GM10847 (cell line): ENCODE data around the gene SPEM3.

ENCODE experiments used
- POLR2A ChIP-seq: IDR thresholded peaks from 2 replicates; pipeline ENCODE4 v1.6.1; 2011; ENCODE audit not compliant: insufficient read length; ENCODE audit errors: extremely low read depth

SPEM3 gene

DNA sequence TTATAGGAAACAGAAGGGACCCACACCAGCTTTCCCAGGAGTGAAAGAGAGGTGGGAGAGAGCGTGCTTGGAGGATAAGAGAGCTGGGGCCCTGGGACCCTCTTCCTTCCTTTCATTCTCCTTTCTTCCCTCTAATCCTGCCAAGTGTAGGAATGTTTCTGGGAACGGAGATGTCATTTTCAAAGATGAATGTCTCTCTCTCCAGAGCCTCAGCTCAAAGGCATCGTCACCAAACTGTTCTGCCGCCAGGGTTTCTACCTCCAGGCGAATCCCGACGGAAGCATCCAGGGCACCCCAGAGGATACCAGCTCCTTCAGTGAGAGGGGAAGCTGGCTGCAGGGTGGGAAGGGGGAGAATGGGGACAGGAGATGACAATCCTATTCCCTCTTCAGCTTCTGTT is 12.6 kb downstream of the SPEM3 start:
- no peak for TF ChIP-seq POLR2A

DNA sequence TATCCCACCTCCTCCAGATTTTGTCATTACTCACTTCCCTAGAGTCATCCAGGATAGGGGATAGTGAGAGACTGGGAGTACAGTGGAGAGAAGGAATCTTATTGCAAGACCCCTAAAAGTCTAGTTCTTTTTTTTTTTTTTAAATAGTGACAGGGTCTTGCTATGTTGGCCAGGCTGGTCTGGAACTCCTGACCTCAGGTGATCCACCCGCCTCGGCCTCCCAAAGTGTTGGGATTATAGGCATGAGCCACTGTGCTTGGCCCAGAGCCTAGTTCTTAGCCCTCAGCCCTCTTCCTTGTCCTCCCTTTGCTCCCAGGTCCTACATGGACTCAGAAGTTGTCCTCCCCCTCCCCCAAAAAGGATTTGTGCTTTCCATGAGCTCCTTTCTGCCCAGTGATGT is 13.5 kb downstream of the SPEM3 start:
- no peak for TF ChIP-seq POLR2A

DNA sequence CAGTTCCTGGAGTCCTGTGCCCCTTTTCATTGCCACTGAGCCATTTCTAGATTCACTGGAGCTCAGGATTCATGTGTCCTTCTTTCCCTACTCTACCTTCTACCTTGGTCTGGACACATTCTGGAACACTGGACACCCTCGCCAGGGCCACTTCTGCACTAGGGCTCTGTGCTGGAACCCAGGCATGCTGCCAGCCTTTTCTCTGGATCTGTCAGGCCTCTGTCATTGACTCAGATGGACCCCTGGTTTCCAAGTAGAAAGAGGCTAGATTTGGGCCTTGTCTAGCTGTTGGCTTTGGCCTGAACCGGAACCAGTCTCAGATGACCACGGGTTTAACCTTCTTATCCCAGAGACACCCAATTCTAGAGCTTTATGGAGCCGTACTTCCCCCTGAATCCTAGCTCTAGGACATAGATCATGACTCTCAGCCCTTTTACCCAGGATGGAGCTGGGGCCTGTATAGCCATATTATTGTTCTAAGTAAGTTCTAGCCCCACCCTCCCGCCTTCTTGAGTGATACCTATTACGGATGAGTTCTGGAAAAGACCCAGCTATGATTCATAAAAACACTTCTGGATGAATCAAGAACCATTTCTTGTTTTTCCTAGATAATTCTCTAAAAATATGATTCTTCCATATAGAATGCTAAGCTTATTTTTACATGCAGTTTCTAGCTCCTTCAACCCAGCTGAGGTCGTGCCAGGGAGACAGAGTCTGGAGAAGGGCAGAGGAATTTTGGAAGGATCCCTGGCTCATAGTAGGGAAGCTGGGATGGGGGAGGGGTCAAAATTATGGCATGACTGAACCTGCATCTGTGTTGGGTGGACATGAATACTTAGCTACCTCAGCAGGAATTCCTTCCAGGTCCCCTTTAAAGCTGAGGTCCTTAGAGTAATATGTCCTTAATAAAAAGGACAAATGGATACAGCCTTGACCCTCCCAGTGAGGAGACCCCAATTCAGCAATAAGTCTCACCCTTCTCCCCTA is 15.1 kb downstream of the SPEM3 start:
- TF ChIP-seq POLR2A = no peak

DNA sequence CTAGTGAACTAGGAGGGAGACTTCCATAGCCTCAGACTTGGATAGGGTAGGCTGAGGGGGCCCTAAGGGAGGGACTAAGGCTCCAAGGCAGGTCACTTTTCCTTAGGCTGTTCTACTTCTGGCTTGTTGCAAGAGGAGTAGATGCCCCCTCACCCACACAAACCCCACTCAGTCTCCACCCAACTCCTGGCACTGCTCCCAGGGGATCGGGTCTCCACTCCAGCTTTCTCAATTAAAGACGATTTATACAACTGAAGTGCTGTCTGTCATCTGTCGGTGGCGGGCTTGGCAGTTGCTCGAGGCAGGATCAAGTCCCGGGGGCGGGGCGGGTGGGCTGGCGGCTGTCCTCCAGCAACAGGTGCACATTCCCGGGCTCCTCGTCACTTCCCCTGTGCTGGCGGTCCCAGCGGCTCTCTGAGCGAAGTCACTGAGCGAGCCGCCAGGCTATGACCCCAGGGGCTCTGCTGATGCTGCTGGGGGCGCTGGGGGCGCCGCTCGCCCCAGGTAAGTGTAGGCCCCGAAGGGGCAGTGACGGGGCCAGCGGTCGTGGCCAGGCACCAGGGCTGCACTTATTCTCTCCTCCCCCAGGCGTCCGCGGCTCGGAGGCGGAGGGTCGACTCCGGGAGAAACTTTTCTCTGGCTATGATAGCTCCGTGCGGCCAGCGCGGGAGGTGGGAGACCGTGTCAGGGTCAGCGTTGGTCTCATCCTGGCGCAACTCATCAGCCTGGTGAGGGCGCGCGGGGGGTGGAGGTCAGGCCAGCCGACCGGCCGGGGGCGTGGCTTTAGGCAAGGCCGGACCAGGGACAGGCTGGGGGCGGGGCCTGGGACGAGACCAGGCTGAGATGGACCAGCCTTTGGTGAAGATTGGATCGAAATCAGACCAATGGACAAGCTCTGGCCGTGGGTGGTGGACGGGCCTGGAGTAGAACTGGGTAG is 16.3 kb downstream of the SPEM3 start, which contains the start of gene CHRNB1:
Gene CHRNB1 (plus strand): TSS at position 380 of the 937 bp plus-strand sequence. CDS start 67 bp downstream, at position 447.
- no peak for TF ChIP-seq POLR2A

DNA sequence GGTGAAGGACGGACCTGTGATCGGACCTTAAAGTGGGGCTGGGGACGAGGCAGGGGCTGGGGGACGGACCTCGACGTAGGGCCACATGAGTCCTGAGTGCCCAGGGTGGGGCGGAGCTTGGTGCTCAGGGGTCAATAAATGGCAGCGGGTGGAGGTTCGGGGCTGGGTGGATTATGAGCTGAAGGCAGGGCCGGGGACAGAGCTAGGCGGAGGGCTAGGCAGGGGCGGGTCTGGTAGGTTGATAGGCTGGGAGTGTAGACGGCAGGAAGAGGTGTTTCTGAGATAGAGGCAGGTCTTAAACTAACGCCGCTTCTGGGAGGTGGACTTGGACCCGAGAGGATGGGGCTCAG is 16.9 kb downstream of the SPEM3 start:
- no peak for TF ChIP-seq POLR2A

DNA sequence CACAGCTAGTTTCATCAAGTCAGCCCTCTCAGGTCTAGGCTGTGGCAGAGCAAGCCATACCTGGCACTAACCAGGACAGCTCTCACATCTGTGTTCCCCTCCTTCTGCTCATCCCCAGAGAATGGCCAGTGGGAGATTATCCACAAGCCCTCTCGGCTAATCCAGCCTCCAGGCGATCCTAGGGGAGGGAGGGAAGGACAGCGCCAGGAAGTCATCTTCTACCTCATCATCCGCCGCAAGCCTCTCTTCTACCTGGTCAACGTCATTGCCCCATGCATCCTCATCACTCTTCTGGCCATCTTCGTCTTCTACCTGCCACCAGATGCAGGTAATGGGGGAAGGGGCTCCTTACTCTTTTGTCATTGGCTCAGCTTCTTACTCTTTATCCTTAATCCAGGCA is 19.8 kb downstream of the SPEM3 start:
- TF ChIP-seq POLR2A = no peak

DNA sequence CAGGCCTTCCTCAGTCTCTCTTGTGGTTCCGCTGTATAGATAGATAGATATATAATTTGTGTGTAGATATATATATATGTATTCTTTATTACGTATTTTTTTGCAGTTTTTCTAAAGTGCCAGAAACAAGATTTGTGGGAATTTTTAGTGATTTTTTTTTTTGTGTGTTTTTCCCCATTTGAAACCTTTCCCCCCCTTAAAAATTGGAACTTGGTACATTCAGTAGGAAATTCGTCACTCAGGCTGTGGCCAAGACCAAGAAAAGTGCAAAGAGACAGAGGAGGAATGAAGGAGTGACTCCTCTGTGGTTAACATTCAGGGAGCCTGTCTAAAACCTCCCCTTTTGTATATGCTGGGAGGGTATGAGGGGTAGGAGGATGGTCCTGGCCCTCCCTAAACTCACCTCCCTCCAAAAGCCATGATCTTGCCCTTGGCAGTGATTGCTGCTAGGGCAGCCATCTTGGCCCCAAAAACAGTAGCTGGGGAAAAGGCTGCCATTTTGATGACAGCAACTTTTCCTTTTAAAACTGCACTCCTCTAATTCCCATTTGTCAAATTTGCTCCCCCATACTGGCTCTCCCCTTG is 31.4 kb downstream of the SPEM3 start:
- no peak for TF ChIP-seq POLR2A

DNA sequence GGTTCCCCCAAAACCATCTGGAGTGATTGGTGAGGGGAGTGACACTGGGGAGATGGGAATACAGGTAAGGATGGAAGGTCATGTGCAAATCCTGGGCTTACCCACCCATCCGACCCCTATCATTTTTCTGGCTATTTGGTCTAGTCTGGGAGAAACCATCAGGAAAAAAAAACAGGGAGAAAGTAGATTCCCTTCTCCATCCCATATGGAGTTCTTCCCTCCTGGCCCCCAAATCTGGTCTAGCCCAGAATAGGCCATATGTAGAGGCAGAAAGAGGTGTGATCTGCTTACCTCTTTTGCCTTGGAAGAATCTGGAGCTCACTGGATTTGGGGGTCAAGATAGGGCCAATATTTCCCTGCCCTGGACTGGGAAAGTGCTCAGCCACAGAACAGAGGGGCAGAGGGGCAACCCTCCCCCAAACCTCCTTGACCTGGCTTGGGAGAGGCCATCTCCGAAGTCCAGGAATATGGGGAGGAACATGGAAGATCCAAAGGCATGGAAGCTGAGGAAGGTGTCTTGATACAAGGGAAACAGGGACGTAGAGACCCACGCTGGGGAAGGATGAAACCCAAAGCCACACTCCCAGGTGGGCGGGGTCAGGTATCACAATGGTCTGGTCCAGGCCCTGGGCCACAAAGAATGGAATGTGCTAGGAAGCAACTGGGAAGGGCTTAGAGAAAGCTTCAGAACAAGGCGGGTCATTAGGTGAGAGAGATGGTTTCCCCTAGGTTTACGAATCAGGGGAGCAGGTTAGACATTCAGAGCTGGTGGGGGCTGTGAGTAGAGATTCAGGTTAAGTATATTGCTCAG is 32.4 kb downstream of the SPEM3 start:
- no peak for TF ChIP-seq POLR2A

DNA sequence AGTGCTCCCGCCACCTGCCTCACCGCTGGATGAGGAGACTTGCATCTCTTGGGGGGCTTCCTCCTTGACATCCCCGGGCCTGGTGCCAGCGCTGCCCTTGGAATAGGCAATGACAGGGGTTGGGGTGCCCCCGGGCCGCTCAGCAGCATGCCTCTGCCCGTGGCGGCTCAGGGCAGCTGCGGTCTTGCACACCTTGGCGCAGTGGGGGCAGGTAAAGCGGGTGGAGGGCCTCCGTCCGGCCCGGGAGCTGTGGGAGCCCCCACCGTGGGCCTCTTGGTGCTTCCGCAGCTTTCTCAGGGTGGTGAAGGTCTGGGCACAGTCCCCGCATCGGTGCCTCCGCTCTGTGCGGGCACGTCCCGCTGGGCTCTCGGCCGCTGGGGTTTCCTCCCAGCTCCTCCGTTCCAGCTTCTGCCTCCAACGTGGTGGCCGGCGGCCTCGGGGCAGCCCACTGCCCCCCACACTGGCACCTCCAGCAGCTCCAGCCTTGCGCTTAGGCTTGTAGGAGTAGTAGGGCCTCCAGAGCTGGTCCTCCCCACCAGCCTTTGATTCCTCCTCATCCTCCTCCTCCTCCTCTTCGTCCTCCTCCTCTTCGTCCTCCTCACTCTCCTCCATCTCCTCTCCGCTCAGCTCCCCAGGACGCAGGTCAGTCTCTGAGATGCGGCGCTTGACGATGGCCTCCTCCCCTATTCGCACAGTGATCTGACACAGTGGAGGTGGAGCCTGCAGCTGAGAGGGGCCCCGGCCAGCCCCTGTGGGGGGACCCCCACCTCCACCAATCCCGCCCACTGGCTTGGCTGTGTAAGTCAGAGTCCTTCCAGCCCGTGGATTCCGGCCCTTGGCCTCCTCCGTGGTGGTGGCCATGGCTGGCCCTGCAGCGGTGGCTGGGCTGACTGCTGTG is 34.1 kb downstream of the SPEM3 start:
- TF ChIP-seq POLR2A = no peak

DNA sequence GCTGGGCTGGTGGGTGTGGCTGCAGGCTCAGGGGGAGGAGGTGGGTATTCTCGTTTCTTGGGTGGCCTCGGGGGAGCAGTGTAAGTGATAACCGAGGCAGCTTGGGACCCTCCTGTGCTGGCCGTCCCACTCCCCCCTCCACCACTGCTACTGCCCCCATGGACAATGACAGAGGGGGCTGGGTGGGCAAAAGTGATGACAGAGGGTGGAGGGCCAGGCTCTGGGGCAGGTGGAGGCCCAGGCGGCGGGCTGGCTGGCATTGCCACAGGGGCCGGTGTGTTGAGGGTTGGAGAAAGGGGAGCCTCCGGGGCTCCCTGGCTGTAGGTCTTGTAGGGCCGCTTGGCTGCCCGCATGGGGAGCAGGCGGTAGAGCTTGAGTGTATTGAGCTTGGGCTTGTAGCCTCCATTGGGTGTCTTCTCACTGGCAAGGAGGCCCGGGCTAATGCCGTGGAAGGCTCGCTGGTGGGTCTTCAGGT is 34.8 kb downstream of the SPEM3 start:
- TF ChIP-seq POLR2A = no peak

DNA sequence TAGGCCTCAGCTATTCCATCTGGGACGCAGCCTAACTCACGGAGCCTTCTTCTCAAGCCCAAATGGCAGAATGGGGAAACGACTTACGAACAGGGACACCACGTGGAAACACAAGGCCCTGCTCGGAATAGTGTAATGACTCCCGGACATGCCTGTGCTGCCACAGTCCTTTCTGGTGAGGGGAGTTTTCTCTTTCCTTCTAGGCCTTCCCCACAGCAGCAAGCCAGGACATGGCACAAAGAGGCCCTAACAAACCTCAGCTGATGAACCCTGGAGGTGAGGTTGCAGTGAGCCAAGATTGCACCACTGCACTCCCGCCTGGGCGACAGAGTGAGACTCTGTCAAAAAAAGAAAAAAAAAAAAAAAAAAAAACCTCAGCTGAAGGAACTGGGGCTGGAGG is 35.4 kb downstream of the SPEM3 start:
- TF ChIP-seq POLR2A = no peak

DNA sequence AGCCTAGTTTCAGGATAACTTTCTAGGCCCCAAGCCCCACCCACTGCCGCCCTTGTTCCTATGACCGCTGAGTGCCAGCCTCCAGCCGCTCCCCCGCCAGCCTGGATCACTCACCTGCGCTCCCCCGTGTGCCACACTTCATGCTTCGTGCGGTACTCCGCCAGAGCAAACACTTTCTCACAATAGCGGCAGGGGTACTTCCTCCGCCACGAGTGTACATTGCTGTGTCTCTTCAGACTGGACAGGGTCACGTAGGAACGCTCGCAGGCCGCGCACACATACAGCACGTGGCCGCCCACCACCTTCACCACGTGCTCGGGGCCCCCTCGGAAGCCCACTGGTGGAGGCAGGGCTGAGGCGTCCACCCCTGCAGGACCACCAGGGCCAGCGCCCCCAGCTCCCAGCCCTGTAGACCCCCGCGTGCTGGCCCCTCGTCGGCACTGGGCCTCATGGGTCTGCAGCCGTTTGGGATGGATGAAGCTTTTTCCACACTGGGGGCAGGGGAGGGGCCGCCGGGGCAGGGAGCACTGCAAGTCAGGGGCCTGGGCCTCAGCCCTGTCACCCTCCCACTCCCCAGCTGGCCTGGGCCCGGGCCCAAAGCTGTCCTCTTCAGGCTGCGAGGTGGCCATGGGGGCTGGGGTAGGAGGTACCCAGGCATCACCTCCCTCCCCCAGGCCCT is 37.1 kb downstream of the SPEM3 start:
- no peak for TF ChIP-seq POLR2A

DNA sequence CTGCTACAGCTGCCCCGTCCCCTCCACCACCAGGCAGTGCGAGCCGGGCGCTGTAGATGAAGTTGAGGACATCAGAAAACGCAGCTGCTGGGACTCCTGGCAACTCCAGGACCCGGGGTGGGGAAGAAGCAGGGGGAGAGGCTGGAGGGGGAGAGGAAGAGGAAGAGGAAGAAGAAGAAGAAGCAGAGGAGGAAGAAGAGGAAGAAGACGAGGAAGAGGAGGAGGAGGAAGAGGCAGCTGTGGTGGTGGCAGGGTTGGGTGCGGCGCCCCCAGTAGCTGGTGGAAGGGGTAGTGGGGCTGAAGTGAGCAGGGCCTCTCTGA is 37.6 kb downstream of the SPEM3 start:
- TF ChIP-seq POLR2A = no peak

DNA sequence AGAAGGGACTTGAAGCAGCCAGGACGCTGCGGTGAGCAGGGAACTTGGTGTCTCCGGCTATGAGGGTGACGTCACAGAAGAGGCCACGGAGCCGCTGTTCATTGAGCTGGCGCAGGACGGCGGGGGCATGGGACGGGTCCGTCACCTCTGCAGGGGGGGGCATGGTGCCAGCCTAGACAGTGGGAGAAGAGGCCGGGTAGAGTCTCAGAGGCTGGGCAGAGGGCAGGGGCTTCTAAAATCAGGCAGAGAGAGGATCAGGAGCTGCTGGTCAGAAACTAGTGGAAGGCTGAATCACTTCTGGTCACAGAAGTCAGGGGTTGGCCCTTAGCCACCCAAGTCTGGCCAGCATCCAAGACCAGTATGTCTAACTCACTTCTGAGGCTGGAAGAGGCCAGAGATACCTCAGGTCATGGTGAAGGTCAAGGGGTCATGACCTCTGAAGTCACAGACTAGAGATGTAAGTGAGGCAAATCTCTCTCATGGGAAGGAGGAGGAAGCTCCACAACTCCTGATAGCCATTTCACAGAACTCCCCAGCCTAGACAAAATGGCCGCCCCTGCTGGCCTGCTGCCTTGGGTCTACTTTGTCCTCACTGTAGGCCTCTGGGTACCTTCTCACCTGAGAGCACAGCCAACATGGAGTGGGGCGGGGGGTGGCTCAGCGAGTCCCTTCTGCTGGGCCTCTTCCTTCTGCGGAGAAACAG is 38.1 kb downstream of the SPEM3 start:
- no peak for TF ChIP-seq POLR2A
